Right lobe of liver (tissue), 4 donors: Measurements from ENCODE around the gene H2AZ2.

Experiments
- POLR2A ChIP-seq: fragments of 450-650 bp; IDR thresholded peaks from one replicate; pipeline ENCODE4 v1.6.1; 2017; ENCODE audit warnings: antibody characterized with exemption, mild to moderate bottlenecking
- TF ChIP-seq, protein P1 (sequence below), 4 donors: fragments of 200-600 bp in 3 of 4; fragments of 450-650 bp in 1 of 4; IDR thresholded peaks; one replicate each; pipeline versions ENCODE4 v1.5.1 to v1.8.0; 2016 to 2022; ENCODE audit warnings: antibody characterized with exemption in 4 of 4, mild to moderate bottlenecking in 2 of 4
- donor health status: DM: no; HTN: no; CAD: no.
- donor health status: DM: no; HTN: no; CAD: no.
- donor health status: DM: no; HTN: yes; CAD: no.

DNA sequence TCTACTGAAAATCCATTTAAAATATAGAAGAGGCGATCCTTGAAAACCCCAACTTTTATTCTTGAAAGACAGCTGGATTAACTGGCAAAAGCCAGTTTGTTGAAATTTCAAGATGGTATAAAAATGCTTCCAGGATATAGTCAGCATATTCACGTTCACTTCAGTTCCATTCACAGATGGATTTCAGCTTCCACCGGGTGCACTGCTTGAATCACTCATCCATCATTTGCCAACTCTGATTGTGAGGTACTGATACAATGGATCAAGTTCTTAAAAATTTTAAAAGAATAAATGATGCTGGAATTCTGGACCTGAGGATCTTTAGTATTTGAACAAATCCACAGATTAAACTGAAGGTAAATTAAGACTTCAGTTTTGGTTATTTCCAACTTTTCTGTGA is 35.0 kb upstream of the H2AZ2 start:
- TF ChIP-seq, protein P1, sequence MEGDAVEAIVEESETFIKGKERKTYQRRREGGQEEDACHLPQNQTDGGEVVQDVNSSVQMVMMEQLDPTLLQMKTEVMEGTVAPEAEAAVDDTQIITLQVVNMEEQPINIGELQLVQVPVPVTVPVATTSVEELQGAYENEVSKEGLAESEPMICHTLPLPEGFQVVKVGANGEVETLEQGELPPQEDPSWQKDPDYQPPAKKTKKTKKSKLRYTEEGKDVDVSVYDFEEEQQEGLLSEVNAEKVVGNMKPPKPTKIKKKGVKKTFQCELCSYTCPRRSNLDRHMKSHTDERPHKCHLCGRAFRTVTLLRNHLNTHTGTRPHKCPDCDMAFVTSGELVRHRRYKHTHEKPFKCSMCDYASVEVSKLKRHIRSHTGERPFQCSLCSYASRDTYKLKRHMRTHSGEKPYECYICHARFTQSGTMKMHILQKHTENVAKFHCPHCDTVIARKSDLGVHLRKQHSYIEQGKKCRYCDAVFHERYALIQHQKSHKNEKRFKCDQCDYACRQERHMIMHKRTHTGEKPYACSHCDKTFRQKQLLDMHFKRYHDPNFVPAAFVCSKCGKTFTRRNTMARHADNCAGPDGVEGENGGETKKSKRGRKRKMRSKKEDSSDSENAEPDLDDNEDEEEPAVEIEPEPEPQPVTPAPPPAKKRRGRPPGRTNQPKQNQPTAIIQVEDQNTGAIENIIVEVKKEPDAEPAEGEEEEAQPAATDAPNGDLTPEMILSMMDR (IDR thresholded peaks at IDR 0.05) = no peak
- TF ChIP-seq POLR2A = no peak
